Measurements from ENCODE around the gene ENKD1.

Gene ENKD1

GRCh38 chr16:67651847-67652246 lies 14.7 kb downstream of the ENKD1 start:
- no peak for DNase-seq (ENCODE audit: low read depth in 1 of 2, low spot score in 1 of 2)

- DNase-seq (ENCODE audit: low read depth in 1 of 2, low spot score in 1 of 2) = no peak
Measured at GRCh38 chr16:67651039-67651438, 15.5 kb downstream of the ENKD1 start.

- DNase-seq (ENCODE audit: low read depth in 1 of 2, low spot score in 1 of 2) = no peak
Measured at GRCh38 chr16:67650023-67650422, 16.5 kb downstream of the ENKD1 start.

GRCh38 chr16:67649494-67649931 lies 17.0 kb downstream of the ENKD1 start:
- DNase-seq (ENCODE audit: low read depth in 1 of 2, low spot score in 1 of 2) = no peak

- no peak for DNase-seq (ENCODE audit: low read depth in 1 of 2, low spot score in 1 of 2)
Measured at GRCh38 chr16:67648764-67649407, 17.7 kb downstream of the ENKD1 start.

GRCh38 chr16:67648088-67648763 lies 18.3 kb downstream of the ENKD1 start:
- DNase-seq (ENCODE audit: low read depth in 1 of 2, low spot score in 1 of 2) = no peak

GRCh38 chr16:67647681-67648080 lies 18.9 kb downstream of the ENKD1 start:
- no peak for DNase-seq (ENCODE audit: low read depth in 1 of 2, low spot score in 1 of 2)

GRCh38 chr16:67647111-67647651 lies 19.4 kb downstream of the ENKD1 start:
- DNase-seq (ENCODE audit: low read depth in 1 of 2, low spot score in 1 of 2) = no peak

GRCh38 chr16:67645397-67646121 lies 21.0 kb downstream of the ENKD1 start:
- no peak for DNase-seq (ENCODE audit: low read depth in 1 of 2, low spot score in 1 of 2)

GRCh38 chr16:67644038-67644437 lies 22.5 kb downstream of the ENKD1 start:
- no peak for DNase-seq (ENCODE audit: low read depth in 1 of 2, low spot score in 1 of 2)

- no peak for DNase-seq (ENCODE audit: low read depth in 1 of 2, low spot score in 1 of 2)
Measured at GRCh38 chr16:67641779-67642708, 24.5 kb downstream of the ENKD1 start.

- no peak for DNase-seq (ENCODE audit: low read depth in 1 of 2, low spot score in 1 of 2)
Measured at GRCh38 chr16:67637625-67638024, 28.9 kb downstream of the ENKD1 start.

- DNase-seq (ENCODE audit: low read depth in 1 of 2, low spot score in 1 of 2) = no peak
Measured at GRCh38 chr16:67636713-67637112, 29.8 kb downstream of the ENKD1 start.

- no peak for DNase-seq (ENCODE audit: low read depth in 1 of 2, low spot score in 1 of 2)
Measured at GRCh38 chr16:67632415-67633172, 34.0 kb downstream of the ENKD1 start.

GRCh38 chr16:67628216-67628615 lies 38.3 kb downstream of the ENKD1 start:
- DNase-seq (ENCODE audit: low read depth in 1 of 2, low spot score in 1 of 2) = no peak

- DNase-seq (ENCODE audit: low read depth in 1 of 2, low spot score in 1 of 2) = no peak
Measured at GRCh38 chr16:67613808-67614207, 52.7 kb downstream of the ENKD1 start.

Data from stimulated activated CD4-positive, alpha-beta T cell treated with anti-CD3 and anti-CD28 coated beads, Interleukin-15, amount 100 ng/mL, for 1 hour (primary cell).